GM12892 (cell line): Measurements from ENCODE around the gene FBXL2.
"Not testable (repeated sequence)": the region's sequence is repeated elsewhere in the genome, so short reads cannot be mapped to it uniquely, and the experiment has no call there.

ENCODE experiments used
- DNase-seq: peaks from one replicate; pipeline ENCODE4 v3.0.0; 2011; ENCODE audit not compliant: insufficient read length
- FAIRE-seq: peaks from 2 replicates; lab custom pipeline; 2011; peaks lifted over from hg19 to GRCh38; lab: Jason Lieb, UNC
- POLR2A ChIP-seq: IDR thresholded peaks from 2 replicates; pipeline ENCODE4 v1.6.1; 2011; ENCODE audit warnings: low read depth, low read length, control low read depth
- POLR2AphosphoS5 ChIP-seq: IDR thresholded peaks from 2 replicates; pipeline ENCODE4 v1.6.1; 2011; ENCODE audit warnings: low read depth, low read length, control low read depth
- TAF1 ChIP-seq: IDR thresholded peaks from 2 replicates; pipeline ENCODE4 v1.6.1; 2011; ENCODE audit warnings: low read depth, mild to moderate bottlenecking, control low read depth, low read length, borderline replicate concordance

Gene FBXL2

DNA sequence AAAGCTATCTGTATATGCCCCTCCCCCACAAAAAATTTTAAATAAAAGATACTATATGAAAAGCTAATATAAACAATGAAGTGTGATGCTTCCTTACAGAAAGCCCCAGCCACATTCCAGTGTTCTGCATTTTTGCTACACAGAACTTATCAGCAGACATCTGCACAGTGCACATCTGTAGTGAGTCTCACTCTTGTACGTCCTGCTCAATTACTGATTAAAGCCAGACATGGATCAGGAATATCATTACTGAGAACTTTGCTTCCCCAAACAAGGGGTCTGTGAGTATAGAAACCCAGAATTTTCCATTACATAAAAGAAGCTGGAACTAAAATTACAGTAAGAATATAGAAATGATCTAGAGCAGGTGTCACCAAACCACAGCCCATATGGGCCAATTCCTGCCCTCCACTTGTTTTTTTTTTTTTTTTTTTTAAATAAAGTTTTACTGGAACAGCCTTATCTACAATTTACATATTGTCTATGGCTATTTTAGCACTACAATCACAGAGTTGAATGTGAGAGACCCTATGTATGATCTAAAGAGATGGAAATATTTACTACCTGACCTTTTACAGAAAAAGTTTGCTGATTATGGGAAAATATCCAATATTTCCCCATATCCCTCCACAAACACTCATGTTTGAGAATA lies 117.3 kb downstream of the FBXL2 start:
- no peak for TF ChIP-seq TAF1
- TF ChIP-seq POLR2AphosphoS5 = no peak
- TF ChIP-seq POLR2A = no peak
- DNase-seq (no peak), FAIRE-seq (no peak)

- DNase-seq (no peak), FAIRE-seq (no peak)
- TF ChIP-seq POLR2AphosphoS5 = no peak
Measured at GRCh38 chr3:33395900-33396299, 118.7 kb downstream of the FBXL2 start.

DNA sequence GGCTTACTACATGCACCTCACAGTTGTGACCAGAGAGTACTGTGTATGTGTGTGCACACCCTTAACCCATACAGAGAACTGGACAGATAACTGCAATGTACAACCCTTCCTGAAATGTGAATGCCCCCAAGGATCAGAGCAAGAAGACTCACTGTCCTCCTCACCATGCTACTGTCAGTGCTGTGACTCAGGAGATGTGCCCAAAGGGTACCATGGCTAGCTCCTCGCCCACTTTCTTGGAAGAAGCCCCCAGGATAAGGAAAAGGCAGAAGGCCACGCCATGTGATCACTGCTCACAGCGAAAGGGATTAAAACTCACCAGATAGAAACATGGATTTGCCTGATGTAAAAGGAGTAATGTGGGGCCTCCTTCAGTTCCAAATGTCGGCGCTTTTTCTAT lies 121.2 kb downstream of the FBXL2 start:
- DNase-seq (no peak), FAIRE-seq (no peak)
- TF ChIP-seq POLR2A (no peak), POLR2AphosphoS5 (no peak), TAF1 (no peak)

DNA sequence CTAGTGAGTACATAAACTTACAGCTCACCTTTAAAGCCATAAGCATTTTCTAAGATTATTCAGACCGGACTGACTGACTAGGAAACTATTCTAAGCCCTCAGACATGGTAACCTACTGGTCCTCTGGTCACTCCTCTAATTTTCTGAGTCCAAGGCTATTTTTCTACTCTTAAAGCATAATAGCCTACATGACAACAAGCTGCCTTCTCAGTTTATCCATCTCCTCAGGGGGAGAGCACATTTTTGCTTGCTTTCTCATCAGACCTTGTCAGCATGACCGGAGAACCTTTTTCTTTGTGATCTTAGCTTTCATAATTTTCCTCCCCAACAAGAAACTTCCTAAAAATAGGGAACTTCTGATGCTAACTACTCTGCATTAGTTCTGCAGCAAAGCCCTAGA lies 124.5 kb downstream of the FBXL2 start:
- no peak for FAIRE-seq
- no peak for DNase-seq
- TF ChIP-seq TAF1 = no peak
- TF ChIP-seq POLR2A = no peak
- no peak for TF ChIP-seq POLR2AphosphoS5

DNA sequence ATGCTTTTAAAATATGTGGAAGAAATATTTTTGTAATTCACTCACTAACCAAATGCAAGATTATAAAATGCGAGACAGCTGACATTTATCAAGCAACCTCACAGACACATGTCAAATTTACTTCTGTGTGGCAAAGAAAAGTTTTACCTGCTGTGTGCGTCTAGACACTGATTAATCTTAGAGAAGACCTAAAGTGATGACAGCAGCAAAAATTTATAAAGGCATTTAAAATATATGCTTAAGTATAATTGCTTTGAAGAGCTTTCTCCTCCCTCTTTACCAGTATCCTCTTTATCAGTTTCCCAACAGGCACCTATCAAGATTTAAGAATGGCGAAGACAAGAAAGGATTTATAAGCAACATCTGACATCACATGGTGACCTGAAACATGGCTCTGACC lies 125.7 kb downstream of the FBXL2 start:
- no peak for FAIRE-seq
- no peak for DNase-seq
- TF ChIP-seq POLR2AphosphoS5 (no peak), TAF1 (no peak), POLR2A (no peak)

DNA sequence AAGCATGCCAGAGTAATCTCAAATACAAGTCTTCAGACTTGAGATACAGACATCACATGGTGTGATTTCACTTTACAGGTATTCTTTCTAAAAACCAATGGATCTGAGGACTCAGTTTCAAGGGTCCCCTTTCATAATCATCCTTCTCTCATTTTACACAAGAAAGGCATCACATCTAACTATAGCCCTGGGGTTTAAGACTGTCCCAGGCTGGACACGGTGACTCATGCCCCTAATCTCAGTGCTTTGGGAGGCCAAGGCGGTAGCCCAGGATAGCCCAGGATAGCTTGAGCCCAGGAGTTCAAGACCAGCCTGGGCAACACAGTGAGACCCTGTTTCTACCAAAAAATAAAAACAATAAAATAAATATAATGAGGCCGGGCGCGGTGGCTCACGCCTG lies 126.5 kb downstream of the FBXL2 start:
- FAIRE-seq = no peak
- no peak for TF ChIP-seq POLR2AphosphoS5
- TF ChIP-seq POLR2A = no peak
- no peak for DNase-seq

DNA sequence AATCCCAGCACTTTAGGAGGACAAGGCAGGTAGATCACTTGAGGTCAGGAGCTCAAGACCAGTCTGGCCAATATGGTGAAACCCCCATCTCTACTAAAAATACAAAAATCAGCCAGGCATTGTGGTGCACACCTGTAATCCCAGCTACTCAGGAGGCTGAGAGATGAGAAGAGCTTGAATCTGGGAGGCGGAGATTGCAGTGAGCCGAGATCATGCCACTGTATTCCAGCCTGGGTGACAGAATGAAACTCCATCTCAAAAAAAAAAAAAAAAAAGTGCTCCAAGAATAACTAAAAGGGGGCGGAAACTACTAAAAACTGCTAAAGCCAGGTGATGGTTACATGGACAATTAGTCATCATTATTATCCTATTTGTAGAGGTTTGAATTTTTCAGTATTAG lies 133.6 kb downstream of the FBXL2 start:
- DNase-seq = not testable (repeated sequence)
- FAIRE-seq = peak; percentile 24

DNA sequence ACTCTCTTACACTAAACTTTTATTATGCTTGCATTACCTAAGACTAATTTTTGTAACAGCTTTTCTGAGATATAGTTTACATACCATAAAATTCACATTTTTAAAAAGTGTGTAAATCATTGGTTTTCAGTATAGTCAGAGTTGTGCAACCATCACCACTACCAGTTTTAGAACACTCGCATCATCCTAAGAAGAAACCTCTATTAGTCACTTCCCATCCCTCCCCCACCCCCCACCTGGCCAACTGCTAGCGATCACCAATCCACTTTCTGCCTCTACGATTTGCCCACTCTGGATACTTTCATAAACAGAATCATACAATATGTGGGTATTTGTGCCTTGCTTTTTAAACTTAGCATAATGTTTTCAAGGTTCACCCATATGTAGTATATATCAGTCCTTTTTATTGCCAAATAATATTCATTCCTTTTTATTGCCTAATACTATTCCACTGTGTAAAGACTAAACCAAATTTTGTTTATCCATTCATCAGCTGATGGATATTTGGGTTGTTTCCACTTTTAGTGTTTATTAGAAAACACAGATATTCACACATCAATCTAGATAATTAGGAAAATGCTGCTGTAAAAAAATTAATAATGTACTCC lies 139.9 kb downstream of the FBXL2 start:
- no peak for DNase-seq
- peak; percentile 64 for FAIRE-seq
- no peak for TF ChIP-seq TAF1
- TF ChIP-seq POLR2A = no peak
- no peak for TF ChIP-seq POLR2AphosphoS5

- FAIRE-seq = peak; percentile 40
- DNase-seq = no peak
- TF ChIP-seq POLR2AphosphoS5 (no peak), POLR2A (no peak), TAF1 (no peak)
Measured at GRCh38 chr3:33419948-33420347, 142.7 kb downstream of the FBXL2 start.

GRCh38 chr3:33420966-33421365 lies 143.7 kb downstream of the FBXL2 start:
- no peak for FAIRE-seq
- TF ChIP-seq POLR2A (no peak), POLR2AphosphoS5 (no peak), TAF1 (no peak)
- no peak for DNase-seq

DNA sequence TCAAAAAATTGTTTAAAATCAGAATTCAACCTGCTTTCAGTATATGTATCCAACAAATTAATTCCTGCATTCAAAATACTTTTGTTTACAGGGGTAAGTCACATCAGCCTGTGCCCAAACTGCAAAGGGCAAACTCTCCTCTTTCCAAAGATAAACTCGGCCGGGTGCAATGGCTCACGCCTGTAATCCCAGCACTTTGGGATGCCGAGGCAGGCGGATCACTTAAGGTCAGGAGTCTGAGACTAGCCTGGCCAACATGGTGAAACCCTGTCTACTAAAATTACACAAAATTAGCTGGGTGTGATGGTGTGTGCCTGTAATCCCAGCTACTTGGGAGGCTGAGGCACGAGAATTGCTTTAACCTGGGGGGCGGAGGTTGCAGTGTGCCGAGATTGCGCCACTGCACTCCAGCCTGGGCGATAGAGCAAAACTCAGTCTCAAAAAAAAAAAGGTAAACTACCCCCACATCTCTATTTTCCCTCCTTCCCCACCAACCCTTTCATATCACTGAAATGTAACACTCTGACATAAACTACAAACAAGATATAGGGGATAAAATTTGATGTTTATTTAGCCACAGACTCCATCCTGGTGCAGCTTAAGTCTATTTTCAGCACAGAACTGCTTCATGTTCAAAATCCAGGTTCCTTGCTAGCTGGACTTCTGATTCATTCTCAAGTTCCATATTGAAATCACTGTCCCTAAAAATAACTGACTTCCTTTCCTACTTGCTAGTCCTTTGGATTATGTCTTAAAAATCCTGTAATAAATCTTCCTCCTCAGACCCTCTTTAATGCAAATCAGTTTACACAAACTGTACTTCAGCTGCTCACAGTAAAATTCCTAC lies 147.6 kb downstream of the FBXL2 start:
- FAIRE-seq (no peak), DNase-seq (no peak)
- TF ChIP-seq POLR2A = no peak
- no peak for TF ChIP-seq POLR2AphosphoS5
- no peak for TF ChIP-seq TAF1

DNA sequence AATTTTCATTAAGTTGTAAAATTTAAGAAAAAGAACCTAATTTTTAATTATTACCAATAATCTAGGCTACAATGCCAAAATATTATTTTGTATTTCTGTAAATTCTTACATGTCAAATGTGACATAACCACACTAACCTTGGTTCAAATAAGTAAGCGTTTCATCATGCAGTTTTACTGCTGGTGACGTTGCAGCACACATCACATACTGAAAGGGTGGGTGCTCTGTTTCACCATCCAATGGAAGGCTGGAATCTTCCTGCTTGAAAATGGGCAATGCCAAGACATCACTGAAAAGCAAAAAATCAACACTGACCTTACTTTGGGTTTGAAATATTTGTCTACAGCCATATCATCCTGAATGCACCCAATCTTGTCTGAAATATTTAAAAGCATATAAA lies 148.2 kb downstream of the FBXL2 start:
- TF ChIP-seq POLR2A = no peak
- no peak for TF ChIP-seq POLR2AphosphoS5
- TF ChIP-seq TAF1 = no peak
- DNase-seq (no peak), FAIRE-seq (no peak)

DNA sequence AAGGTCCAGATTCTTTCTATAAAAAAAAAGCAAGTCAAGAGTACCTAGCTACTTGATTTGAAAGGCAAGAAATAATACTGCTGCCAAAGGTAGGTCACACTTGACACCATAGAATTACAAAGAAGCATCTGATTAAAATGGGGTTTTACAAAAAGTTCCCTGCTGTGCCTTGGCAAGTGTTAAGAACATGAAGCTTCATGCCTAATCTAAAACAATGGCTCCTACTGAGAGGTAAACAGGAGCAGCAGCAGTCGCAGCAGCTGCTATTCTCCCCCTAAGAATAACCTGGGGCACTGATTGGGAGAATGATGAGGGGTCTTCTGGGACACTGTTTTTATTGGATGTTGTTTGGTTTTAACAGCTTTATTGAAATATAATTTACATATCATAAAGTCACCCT lies 148.8 kb downstream of the FBXL2 start:
- no peak for TF ChIP-seq TAF1
- TF ChIP-seq POLR2A = no peak
- TF ChIP-seq POLR2AphosphoS5 = no peak
- DNase-seq = no peak
- no peak for FAIRE-seq
